OCI-LY7 (cell line): ENCODE measurements around the gene RPS19. TPM values are rescaled to one million over a fixed set of nuclear protein-coding genes. Genes with fewer than 3 reads are reported as not detected.

Source experiments
- BruUV-seq: library from RNA; stranded (reverse); fragments of 400-500 nt; replicated peaks from 2 replicates; lab custom pipeline; 2021; lab: Mats Ljungman, UMichigan
- CTCF ChIA-PET: fragments of 300-600 bp; sonication (Branson Sonifier 250); formaldehyde crosslinking; loops from one replicate; lab custom pipeline; 2022; ENCODE audit warnings: antibody characterized with exemption; ENCODE audit not compliant: unreplicated experiment; lab: Charles Lee
- POLR2A ChIA-PET: fragments of 300-600 bp; sonication (Branson Sonifier 250); formaldehyde crosslinking; loops from one replicate; lab custom pipeline; 2022; ENCODE audit warnings: antibody characterized with exemption; lab: Charles Lee
- DNase-seq: peaks from one replicate; pipeline ENCODE4 v3.0.0-alpha.2; 2015; ENCODE audit warnings: low spot score
- H2AFZ ChIP-seq: fragments of 200-600 bp; sonication (generic), shearing (Covaris generic); 2 replicates; pipeline ENCODE4 v1.6.1; 2014; ENCODE audit warnings: mild to moderate bottlenecking, antibody characterized with exemption, low read length, moderate library complexity
- H3K27ac ChIP-seq: fragments of 200-600 bp; sonication (generic); 2 replicates; pipeline ENCODE4 v1.5.1; 2014; ENCODE audit warnings: mixed run types, low read depth, mild to moderate bottlenecking, moderate library complexity, low read length, inconsistent platforms; ENCODE audit not compliant: poor library complexity, severe bottlenecking
- H3K36me3 ChIP-seq: fragments of 200-600 bp; sonication (generic); 2 replicates; pipeline ENCODE4 v1.6.1; 2014; ENCODE audit warnings: mild to moderate bottlenecking, antibody characterized with exemption, low read length, moderate library complexity, mixed read lengths; ENCODE audit not compliant: insufficient read depth
- H3K4me1 ChIP-seq: fragments of 200-600 bp; sonication (generic); 2 replicates; pipeline ENCODE4 v1.5.1; 2014; ENCODE audit warnings: mild to moderate bottlenecking, low read length; ENCODE audit not compliant: insufficient read depth, poor library complexity, severe bottlenecking
- H3K4me2 ChIP-seq: fragments of 200-600 bp; sonication (generic); 2 replicates; pipeline ENCODE4 v1.6.1; 2014; ENCODE audit warnings: mild to moderate bottlenecking, low read length
- H3K4me3 ChIP-seq: fragments of 200-600 bp; sonication (generic); 2 replicates; pipeline ENCODE4 v1.5.1; 2014; ENCODE audit warnings: mild to moderate bottlenecking, low read depth, low read length; ENCODE audit not compliant: poor library complexity, severe bottlenecking
- H3K79me2 ChIP-seq: fragments of 200-600 bp; sonication (generic); 2 replicates; pipeline ENCODE4 v1.6.1; 2016; ENCODE audit warnings: low read depth, mild to moderate bottlenecking, low read length, moderate library complexity, mixed read lengths; ENCODE audit not compliant: insufficient read depth
- H3K9me2 ChIP-seq: fragments of 200-600 bp; sonication (generic); 2 replicates; pipeline ENCODE4 v1.6.1; 2016; ENCODE audit warnings: mild to moderate bottlenecking, low read length, mixed read lengths; ENCODE audit not compliant: insufficient read depth
- H3K9me3 ChIP-seq: fragments of 200-600 bp; sonication (generic); 2 replicates; pipeline ENCODE4 v1.6.1; 2014; ENCODE audit warnings: mild to moderate bottlenecking, mixed run types, low read length, mixed read lengths
- H4K20me1 ChIP-seq: fragments of 200-600 bp; sonication (generic); 2 replicates; pipeline ENCODE4 v1.6.1; 2014; ENCODE audit warnings: mild to moderate bottlenecking, antibody characterized with exemption, low read length, moderate library complexity, mixed read lengths; ENCODE audit not compliant: insufficient read depth
- CTCF ChIP-seq: fragments of 200-600 bp; sonication (generic); conservative IDR thresholded peaks from 2 replicates; pipeline ENCODE4 v1.5.1; 2014; ENCODE audit warnings: mild to moderate bottlenecking, antibody characterized with exemption, low read length, moderate library complexity, mixed read lengths
- EZH2phosphoT487 ChIP-seq: fragments of 200-600 bp; sonication (generic); IDR thresholded peaks from 2 replicates; pipeline ENCODE4 v1.6.1; 2018; ENCODE audit warnings: low read depth, borderline replicate concordance, mild to moderate bottlenecking, mixed run types, antibody characterized with exemption, low read length, moderate library complexity, mixed read lengths
- intact Hi-C: fragments of 100-400 bp; cut with micrococcal nuclease; formaldehyde crosslinking; loops from one replicate; pipeline ENCODE4 v1.10.0; 2022; ENCODE audit not compliant: unreplicated experiment
- total RNA-seq, 2 experiments: library from RNA; depleted of rRNA in 1 of 2; stranded (reverse); fragments of >200 nt in 1 of 2; shearing (Covaris generic) in 1 of 2; gene quantifications; 2 replicates each; pipeline ENCODE4 v1.2.3, GENCODE V29; 2014 to 2022

Gene RPS19
- total RNA-seq, 2 experiments from 2014 or later, result 3,803 to 4,414 TPM

- peaks cover 17% of the 10 kb centered on the region for H3K4me1 ChIP-seq
- no TSS peak for BruUV-seq
- TF ChIP-seq CTCF, result no peak
- TF ChIP-seq EZH2phosphoT487, result no peak
- no peaks in the 10 kb centered on the region for H3K36me3 ChIP-seq
- no peaks in the 10 kb centered on the region for H3K9me2 ChIP-seq
- peak overlapping the region; percentile 46 for H3K4me2 ChIP-seq
- CTCF ChIA-PET, result no interaction called here
- intact Hi-C loops, result no loop called here
- H3K4me3 ChIP-seq, result no peak overlapping the region
- POLR2A ChIA-PET, result interaction anchor here (0.7 to 1.0 kb wide), 2 partner anchors 16 to 404 kb away, joined by 3 read pairs; no protein-coding TSS in a partner anchor
- H3K79me2 ChIP-seq, result no peaks in the 10 kb centered on the region
- no peak overlapping the region for H3K27ac ChIP-seq
- peak overlapping the region; percentile 70 for H2AFZ ChIP-seq
- no peaks in the 10 kb centered on the region for H3K9me3 ChIP-seq
- H4K20me1 ChIP-seq, result no peaks in the 10 kb centered on the region
- peak; percentile 37 for DNase-seq
Measured at GRCh38 chr19:41811036-41811435, 49.0 kb upstream of the RPS19 start.

DNA sequence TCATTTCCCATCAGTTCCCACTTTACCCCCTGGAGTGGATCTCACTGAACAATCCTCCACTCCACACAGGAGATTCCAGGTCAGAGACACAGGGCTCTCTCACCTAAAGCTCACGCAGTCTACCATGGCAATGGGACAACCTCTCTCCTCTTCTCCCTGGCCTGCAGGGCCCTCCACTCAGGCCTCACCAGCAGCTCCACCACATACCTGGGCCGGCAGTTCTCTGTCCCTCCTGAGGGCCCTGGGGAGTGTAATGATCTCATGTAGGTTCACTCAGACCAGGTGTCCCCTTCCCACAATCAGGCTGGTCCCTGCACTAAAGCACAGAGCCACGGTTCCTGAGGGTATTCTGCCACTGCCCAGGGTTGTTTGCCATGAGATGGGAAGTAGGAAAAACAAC, 48.1 kb upstream of the RPS19 start:
- no peaks in the 10 kb centered on the region for H3K9me3 ChIP-seq
- H2AFZ ChIP-seq, result no peak overlapping the region
- TF ChIP-seq EZH2phosphoT487 (no peak), CTCF (no peak)
- ChIA-PET CTCF (no interaction called here), POLR2A (no interaction called here)
- no peak overlapping the region for H3K27ac ChIP-seq
- no peaks in the 10 kb centered on the region for H3K36me3 ChIP-seq
- no peaks in the 10 kb centered on the region for H4K20me1 ChIP-seq
- DNase-seq, result no peak
- BruUV-seq, result no TSS peak
- peaks cover 17% of the 10 kb centered on the region for H3K4me1 ChIP-seq
- intact Hi-C loops, result no loop called here
- no peak overlapping the region for H3K4me2 ChIP-seq
- no peaks in the 10 kb centered on the region for H3K9me2 ChIP-seq
- H3K79me2 ChIP-seq, result no peaks in the 10 kb centered on the region
- H3K4me3 ChIP-seq, result no peak overlapping the region

DNA sequence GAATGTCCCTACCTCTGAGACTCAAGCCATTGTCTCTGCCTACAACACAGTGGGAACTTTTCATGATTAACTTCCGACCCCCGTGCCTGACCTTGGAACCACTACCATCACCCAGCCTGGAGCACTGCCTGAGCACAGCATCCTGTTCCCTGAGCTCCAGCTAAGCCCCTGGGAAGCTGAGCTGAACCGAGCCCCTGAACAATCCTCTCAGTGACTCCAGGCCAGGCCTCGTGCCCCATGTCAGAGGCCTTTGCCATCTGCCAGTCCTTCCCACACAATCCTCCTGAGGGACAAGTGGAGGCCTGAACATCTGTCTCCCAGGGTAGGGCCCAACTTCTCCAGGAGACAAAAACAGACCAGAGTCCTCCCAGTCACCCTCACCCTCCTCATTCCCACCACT, 46.1 kb upstream of the RPS19 start:
- POLR2A ChIA-PET, result no interaction called here
- DNase-seq, result no peak

More for the DNA sequence above, 46.1 kb upstream of the RPS19 start:
- CTCF ChIA-PET, result no interaction called here
- Histone ChIP-seq H3K4me1 (peaks cover 15% of the 10 kb centered on the region), H3K79me2 (no peaks in the 10 kb centered on the region), H3K9me3 (no peaks in the 10 kb centered on the region), H3K4me2 (no peak overlapping the region), H3K4me3 (no peak overlapping the region), H4K20me1 (no peaks in the 10 kb centered on the region), H2AFZ (no peak overlapping the region), H3K9me2 (no peaks in the 10 kb centered on the region), H3K27ac (no peak overlapping the region), H3K36me3 (no peaks in the 10 kb centered on the region)
- no TSS peak for BruUV-seq
- intact Hi-C loops, result no loop called here
- TF ChIP-seq EZH2phosphoT487 (no peak), CTCF (no peak)
